ENCODE measurements around the gene C12orf43. TPM values are rescaled to one million over a fixed set of nuclear protein-coding genes. Genes with fewer than 3 reads are reported as not detected.

The C12orf43 gene
- polyA plus RNA-seq, 12 donors, result 10.0 to 16.8 (median 11.7) TPM; not detected in 1

DNA sequence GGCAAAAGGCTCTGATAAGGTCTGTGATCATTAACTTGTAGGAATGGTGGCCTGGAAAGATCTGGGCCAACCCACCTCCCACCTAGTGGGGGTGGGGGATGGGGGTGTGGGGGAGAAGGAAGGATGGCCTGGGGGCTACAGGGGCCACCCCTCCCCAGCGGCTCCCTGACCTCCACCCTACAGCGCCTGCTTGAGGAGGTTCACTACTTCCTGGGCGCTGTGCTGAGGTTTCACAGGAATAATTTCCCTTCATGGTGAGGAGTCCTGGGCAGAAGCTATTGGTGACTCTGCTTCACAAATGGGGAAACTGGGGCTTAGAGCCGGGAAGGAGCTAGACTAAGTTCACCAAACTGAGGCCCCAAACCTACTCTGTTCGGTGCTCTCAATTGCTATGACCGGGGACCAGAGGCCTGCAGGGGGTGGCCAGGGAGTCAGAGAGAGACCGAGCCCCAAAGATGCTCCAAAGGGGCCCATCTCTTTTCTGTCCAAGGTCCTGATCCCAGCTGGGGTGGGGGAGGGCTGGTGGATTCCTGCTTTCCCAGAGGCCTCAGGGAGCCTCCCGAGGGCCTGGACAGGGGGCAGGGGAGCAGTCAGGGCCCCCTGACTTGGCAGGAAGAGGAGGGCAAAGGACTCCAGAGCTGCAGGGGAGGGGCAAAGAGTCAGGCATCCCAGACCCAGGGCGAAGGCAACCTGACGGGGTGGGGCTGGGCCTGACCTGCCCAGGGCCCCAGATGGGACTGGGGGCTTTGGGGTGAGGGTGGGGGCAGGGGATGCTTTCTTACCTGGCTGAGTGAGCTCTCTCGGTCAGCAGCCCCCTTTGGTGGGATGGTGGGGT, 36.2 kb downstream of the C12orf43 start:
- DNase-seq, result no peak

DNA sequence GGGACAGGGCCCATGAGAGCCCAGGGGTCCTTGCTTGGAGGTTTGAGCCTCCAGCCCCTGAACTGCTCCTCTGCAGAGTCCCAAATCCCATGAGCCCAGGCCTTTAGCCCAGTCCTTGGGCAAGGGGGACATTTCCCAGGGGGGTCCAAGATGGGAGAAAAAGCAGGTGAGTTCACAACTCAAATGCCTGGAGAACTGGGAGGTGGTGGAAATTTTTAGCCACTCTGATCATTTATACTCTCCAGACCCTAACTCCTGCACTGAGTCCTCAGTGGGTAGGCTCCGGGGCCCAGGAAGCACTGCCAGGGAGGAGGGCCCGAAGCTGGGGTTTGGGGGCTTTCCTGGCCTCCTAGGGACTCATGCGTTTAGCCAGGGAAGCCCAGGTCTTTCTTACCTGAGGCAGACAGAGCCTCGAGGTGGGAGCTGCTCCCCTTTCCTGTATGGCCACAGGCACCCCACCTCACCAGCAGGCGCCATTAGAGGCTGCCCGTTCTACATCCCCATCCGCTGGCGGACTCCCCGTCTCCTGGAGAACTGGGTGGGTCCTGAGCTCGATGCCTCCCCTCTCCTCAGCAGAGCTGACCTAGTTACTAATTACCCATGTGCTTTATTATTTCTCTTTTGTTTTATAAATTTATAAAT, 36.9 kb downstream of the C12orf43 start:
- no peak for DNase-seq

DNA sequence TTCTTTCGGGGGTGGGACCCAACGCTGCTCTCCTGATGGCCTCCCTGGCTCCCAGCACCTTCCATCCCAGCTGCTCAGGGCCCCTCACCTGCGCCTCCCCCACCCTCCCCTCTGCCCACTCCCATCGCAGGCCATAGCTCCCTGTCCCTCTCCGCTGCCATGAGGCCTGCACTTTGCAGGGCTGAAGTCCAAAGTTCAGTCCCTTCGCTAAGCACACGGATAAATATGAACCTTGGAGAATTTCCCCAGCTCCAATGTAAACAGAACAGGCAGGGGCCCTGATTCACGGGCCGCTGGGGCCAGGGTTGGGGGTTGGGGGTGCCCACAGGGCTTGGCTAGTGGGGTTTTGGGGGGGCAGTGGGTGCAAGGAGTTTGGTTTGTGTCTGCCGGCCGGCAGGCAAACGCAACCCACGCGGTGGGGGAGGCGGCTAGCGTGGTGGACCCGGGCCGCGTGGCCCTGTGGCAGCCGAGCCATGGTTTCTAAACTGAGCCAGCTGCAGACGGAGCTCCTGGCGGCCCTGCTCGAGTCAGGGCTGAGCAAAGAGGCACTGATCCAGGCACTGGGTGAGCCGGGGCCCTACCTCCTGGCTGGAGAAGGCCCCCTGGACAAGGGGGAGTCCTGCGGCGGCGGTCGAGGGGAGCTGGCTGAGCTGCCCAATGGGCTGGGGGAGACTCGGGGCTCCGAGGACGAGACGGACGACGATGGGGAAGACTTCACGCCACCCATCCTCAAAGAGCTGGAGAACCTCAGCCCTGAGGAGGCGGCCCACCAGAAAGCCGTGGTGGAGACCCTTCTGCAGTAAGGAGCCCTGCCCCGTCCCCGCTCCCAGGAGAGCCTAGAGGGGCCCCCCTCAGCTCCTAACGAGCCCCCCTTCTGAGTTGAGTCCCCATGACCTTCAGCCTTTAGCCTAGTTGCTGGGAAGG, 37.7 kb downstream of the C12orf43 start, which contains the start of gene HNF1A:
TSS of gene HNF1A (plus strand) at position 248 of the 924 bp plus-strand sequence. CDS start at position 474, 226 bp downstream.
- no peak for DNase-seq

DNA sequence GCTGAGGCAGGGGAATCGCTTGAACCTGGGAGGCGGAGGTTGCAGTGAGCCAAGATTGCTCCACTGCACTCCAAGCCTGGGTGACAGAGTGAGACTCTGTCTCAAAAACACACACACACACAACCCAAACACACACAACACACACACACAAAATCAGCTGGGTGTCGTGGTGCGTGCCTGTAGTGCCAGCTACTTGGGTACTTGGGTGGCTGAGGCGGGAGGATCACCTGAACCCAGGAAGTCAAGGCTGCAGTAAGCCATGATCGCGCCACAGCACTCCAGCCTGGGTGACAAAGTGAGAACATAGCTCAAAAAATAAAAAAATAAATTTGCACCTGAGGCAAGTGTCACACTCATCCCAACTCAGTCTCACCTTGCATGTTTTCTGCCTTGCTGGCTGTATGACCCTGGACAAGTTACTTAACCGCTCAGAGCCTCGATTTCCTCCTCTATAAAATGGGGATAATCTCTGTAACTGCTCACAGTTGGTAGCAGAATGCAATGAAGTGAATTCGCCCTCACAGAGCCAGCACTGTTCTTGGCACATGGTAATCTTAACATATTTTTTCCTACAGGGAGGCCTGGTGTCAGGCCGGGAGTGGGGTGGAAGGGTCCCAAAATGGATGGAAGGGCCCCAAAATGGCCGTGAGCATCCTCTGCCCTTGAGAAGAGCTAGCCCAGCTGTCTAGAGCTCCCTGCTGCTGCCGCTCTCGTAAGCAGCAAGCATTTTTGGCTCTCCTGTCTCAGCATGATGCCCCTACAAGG, 38.6 kb downstream of the C12orf43 start:
- DNase-seq, result no peak

DNA sequence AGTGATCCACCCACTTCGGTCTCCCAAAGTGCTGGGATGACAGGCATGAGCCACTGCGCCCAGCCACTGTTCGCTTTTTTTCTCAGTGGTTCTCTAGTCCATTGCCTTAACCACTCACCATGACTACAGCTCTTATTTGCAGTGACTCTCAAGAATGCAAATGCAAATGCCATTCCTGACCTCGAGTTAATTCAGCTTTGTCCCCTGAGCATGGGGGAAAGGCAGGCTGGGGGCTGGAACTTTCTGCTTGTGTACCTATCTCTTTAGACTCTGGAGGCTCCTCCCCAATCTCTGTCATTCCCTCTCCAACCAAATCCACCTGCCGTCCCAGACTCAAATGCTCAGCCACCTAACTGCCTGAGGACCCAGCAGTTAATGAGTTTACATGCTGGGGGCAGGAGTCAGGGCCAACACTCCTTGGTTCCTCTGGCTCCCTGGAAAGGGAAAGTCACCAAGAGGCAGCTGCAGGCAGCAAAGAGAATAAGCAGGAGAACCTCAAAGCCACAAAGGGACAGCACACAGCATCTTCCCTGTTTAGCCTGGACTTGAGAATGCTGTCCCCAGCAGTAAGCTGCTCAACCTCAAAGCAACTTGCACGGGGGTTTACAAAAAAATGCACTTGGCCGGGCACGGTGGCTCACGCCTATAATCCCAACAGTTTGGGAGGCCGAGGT, 43.3 kb downstream of the C12orf43 start:
- no peak for DNase-seq

GRCh38 chr12:120971299-120972180, 44.7 kb downstream of the C12orf43 start:
- peak; percentile 55 for DNase-seq

DNA sequence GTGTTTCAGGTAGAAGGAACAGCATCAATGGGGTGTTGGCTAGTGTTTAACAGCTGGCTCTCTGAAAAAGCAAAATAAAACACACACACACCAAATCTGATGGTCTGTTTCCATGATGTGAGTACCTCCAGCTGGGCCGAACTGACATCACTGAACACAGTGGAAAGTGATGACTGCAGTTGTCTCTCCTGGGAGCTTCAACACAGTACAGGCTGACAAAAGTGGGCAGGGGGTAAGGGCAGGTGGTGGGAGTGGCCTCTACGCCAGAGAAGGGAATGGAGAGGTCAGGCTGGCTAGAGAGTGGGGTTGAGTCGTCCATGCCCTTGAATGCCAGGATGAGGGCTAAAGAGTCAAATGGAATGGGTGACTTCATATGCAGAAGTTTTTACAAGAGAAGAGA, 46.0 kb downstream of the C12orf43 start:
- no peak for DNase-seq

GRCh38 chr12:120965534-120966091, 50.7 kb downstream of the C12orf43 start:
- no peak for DNase-seq

DNA sequence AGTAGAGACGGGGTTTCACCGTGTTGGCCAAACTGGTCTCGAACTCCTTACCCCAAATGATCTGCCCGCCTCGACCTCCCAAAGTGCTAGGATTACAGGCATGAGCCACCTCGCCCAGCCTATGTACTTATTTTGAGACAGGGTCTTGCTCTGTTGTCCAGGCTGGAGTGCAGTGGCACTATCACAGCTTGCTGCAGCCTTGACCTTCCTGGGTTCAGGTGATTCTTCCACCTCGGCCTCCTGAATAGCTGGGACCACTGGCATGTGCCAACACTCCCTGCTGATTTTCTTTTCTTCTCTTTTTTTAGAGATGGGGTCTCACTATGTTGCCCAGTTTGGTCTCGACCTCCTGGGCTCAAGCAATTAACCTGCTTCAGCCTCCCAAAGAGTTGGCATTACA, 52.0 kb downstream of the C12orf43 start:
- no peak for DNase-seq

DNA sequence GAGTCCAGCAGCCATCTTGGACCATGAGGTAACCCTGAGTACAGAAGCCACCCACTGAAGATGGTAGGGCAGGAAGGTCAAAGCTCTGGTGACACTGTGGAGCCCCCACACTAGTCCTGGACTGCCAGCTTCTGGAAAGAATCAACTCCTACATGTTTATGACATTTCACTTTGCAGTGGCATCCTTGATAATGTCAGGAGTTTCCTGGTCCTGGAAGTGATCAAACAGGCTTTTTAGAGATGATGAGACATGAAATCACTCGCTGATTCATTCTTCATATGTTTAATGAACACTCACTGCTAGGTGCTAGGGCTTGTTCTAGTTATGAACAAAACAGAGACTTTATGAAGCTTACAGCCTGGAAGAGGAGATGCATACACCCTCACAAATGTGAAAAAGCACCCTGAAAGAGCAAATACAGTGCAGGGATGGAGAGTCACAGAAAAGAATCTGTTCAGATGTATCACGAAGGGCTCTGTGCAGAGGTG, 53.7 kb downstream of the C12orf43 start:
- no peak for DNase-seq

DNA sequence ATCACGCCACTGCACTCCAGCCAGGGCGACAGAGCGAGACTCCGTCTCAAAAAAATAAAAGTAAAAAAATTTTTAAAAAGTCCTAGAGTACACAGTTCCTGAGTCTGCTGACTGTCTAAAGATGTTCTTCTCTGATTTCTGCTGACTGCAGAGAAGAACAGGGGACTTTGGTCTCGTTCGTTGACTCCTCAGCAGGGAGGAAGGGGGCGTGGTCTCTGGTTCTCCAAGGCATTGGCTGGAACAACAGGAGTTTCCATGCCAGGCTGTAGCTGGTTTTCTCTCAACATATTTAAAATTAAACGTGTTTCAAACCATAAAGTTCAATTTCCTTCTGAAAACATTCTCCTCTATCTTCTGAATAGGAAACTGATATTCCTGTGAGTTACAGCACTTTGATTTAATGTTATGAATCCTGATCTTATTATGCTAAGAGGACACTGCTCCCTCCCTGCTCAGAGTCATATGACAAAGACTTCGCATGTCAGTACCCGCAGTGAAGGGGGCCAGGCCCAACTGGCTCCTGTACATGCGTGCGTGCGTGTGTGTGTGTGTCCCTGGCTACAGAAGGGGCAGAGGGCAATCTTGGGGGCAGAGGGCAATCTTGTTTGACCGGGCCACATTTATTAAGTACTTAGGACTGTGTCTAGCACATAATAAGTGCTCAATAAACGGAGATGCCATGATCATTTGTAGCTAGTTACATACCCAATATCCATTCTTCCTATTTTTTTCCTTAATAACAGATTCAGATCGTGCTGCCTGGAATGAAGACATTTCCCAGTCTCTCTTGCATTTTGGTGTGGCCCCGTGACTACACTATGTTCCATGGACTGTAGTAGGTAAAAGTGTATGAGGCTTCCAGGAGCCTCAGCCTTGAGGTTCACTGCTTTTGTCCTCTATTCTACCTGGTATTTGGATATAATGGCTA, 54.4 kb downstream of the C12orf43 start:
- no peak for DNase-seq

- no peak for DNase-seq
Observed at GRCh38 chr12:120960657-120961056, 55.6 kb downstream of the C12orf43 start.

GRCh38 chr12:120959111-120959878, 57.0 kb downstream of the C12orf43 start:
- DNase-seq, result no peak

DNA sequence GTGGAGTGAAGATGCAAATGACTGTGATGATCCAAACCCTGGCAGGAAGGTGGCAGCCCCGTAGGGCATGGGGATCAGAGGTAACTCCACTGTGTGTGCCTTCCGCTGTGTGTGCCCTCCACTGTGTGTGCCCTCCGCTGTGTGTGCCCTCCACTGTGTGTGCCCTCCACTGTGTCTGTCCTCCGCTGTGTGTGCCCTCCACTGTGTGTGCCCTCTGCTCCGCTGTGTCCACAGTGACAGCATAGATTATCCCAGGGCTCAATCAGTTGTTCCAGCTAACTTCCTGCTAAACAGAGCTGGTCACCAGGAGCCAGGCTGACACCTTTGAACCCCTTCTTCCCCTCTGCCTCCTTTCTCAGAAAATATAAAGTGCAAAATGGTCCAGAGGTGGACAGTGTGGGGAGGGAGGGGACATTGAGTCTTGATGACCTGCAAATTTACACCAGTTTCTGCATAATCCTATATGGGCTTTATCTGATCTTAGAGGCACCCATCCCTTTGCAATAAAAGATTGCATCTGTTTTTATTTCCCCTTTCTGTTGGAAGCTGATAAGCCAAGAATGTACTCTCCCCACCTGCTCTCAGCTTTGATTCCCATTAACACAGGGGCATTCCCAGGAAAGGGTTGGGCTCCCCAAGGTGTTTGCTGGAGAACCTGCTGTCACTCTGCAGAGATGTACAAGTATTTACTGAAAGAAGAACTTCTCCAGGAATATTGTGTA, 59.5 kb downstream of the C12orf43 start:
- DNase-seq, result no peak

DNA sequence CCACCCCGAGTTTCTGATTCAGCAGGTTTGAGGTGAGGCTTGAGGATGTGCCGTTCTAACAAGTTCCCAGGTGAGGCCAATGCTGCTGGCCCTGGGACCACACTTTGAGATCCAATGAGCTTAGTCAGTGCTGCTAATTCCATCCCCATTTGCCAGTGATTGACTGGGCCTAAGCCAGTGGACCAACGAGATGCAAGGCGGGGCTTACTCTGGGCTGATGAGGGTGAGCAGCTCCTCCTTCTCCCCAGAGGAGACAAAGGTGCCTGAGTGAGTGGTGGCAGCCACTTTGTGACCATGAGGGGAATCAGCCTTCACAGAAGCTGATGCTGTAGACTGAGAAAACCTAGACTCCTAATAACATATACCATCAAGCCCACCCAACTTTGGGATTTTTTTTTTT, 61.1 kb downstream of the C12orf43 start:
- no peak for DNase-seq

GRCh38 chr12:120950807-120951206, 65.5 kb downstream of the C12orf43 start:
- no peak for DNase-seq
